Pancreas (tissue), 10 donors: ENCODE data around the gene POLR2C. TPM values are rescaled to one million over a fixed set of nuclear protein-coding genes. Genes with fewer than 3 reads are reported as not detected.

Experiments
- ATAC-seq, 4 donors: fragments of 200-7000 bp; cut with Tn5 transposase; one replicate each; pipeline versions ENCODE4 v1.8.0 to v1.9.1; 2020; ENCODE audit warnings: mild to moderate bottlenecking in 4 of 4, moderate library complexity in 4 of 4
- DNase-seq, 6 donors: peaks; one replicate each; pipeline ENCODE4 v3.0.0-alpha.2; 2020
- FAIRE-seq: peaks from 2 replicates; lab custom pipeline; 2012; peaks lifted over from hg19 to GRCh38; lab: Jason Lieb, UNC
- H3K27ac ChIP-seq, 4 donors: fragments of 200-600 bp; sonication (generic); 1 replicate in 3 of 4; 2 replicates in 1 of 4; pipeline versions ENCODE4 v1.5.0 to v1.8.0; 2020
- H3K27me3 ChIP-seq, 4 donors: fragments of 200-600 bp; one replicate each; pipeline ENCODE4 v1.8.0; 2021
- H3K36me3 ChIP-seq, 3 donors: fragments of 200-600 bp; sonication (generic) in 1 of 3; one replicate each; pipeline versions ENCODE4 v1.5.0 to v1.8.0; 2020 to 2021
- H3K4me1 ChIP-seq, 3 donors: fragments of 200-600 bp; one replicate each; pipeline ENCODE4 v1.8.0; 2021
- H3K4me3 ChIP-seq, 4 donors: fragments of 200-600 bp; sonication (generic) in 2 of 4; one replicate each; pipeline versions ENCODE4 v1.5.0 to v1.8.0; 2020 to 2021
- H3K9me3 ChIP-seq, 4 donors: fragments of 200-600 bp; one replicate each; pipeline ENCODE4 v1.8.0; 2021
- WGBS, 2 donors: extraction: QIAGEN DNeasy Blood & Tissue Kit; methylation state at CpG; one replicate each; pipeline ENCODE4 v1.1.7; 2013; 5-methylcytosine and 5-hydroxymethylcytosine counted together
- intact Hi-C, 3 donors: fragments of 100-400 bp; cut with DNase I; formaldehyde crosslinking; loops; one replicate each; pipeline versions ENCODE4 v1.11.1 to v1.14.2; 2022
- polyA plus RNA-seq, 2 donors: library from polyadenylated mRNA; stranded (reverse); fragments of 200-250 nt; gene quantifications; one replicate each; pipeline ENCODE4 v1.2.3, GENCODE V29; 2013
- total RNA-seq, 6 donors: library from RNA; stranded (reverse); fragmentation: NEBNext Ultra II Directional in 4 of 6; extraction: Animal tissue kit (Norgen Biotek cat#: 25700) in 4 of 6; gene quantifications; one replicate each; pipeline versions ENCODE4 v1.2.1 to v1.2.4, GENCODE V29; 2021 to 2023
- TF ChIP-seq, protein P1 (sequence below), 4 donors: fragments of 200-600 bp; sonication (generic) in 3 of 4; IDR thresholded peaks; one replicate each; pipeline versions ENCODE4 v1.5.0 to v1.8.0; 2021; ENCODE audit warnings: antibody characterized with exemption in 4 of 4
- donor health status: healthy with polysubstance abuse.
- donor health status: DM: no; HTN: no; CAD: no; lungs with moderate emphysema.
- donor health status: DM: no; HTN: no; CAD: no.
- donor health status: control.
- donor health status: control.
- donor health status: Bipolar disorder and iron deficiency.
- donor health status: DM: yes; HTN: yes; CAD: no.
- donor health status: DM: no; HTN: no; CAD: no.
- donor health status: DM: no; HTN: no; CAD: no.
- donor health status: DM: yes; HTN: yes; CAD: no.

The POLR2C gene
- total and polyA plus RNA-seq, 8 donors = 20.4 to 43.9 (median 25.1) TPM

DNA sequence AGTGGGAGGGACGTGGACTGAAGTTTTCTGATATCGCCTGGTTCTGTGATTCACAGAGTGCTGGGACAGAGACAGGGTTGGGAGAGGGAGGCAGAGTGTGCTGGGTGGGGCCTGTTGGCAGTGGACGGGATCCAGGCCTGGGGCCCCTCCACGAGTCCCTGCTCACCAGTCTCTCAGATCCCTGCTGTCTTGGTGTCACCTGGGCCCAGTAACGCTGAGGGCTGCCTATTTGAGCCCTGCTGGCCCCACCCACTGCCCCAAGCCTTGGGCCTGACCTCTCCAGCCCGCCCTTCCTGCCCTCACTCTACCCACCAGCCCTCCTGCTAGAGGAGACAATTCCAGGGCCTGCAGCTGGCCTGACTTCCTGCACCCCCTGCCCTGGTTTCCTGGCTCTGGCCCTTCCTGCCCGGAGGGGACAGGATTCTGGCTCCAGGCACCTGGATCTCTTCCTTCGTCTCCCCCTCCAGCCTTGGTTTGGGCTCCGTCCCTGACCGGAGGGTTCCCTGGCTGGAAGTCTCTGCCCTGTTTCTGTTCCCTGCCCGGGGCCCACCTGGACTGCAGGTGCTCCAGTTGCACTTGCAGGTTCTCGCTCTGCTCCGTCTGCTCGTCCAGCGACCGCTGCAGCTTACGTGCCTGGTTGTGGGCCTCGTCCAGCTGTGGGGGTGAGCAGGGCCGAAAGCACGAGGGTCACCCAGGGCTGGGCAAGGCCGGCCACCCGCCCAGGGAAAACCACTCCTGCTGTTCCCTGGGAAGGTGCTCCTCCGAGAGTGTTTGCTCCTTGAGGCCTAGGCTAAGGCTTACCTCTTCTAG, 52.5 kb downstream of the POLR2C start:
- intact Hi-C loops = loop anchor here in 2 of 3 donors (5.0 to 10.0 kb wide), 3 partner anchors 90 to 213 kb away; no protein-coding TSS in a partner anchor
- TF ChIP-seq, protein P1, sequence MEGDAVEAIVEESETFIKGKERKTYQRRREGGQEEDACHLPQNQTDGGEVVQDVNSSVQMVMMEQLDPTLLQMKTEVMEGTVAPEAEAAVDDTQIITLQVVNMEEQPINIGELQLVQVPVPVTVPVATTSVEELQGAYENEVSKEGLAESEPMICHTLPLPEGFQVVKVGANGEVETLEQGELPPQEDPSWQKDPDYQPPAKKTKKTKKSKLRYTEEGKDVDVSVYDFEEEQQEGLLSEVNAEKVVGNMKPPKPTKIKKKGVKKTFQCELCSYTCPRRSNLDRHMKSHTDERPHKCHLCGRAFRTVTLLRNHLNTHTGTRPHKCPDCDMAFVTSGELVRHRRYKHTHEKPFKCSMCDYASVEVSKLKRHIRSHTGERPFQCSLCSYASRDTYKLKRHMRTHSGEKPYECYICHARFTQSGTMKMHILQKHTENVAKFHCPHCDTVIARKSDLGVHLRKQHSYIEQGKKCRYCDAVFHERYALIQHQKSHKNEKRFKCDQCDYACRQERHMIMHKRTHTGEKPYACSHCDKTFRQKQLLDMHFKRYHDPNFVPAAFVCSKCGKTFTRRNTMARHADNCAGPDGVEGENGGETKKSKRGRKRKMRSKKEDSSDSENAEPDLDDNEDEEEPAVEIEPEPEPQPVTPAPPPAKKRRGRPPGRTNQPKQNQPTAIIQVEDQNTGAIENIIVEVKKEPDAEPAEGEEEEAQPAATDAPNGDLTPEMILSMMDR (IDR thresholded peaks at IDR 0.05) = no peak
- ATAC-seq (no peak), FAIRE-seq (no peak), DNase-seq (peak in 1 of 6 donors; percentile 12)
- Histone ChIP-seq H3K9me3 (no peaks in the 10 kb centered on the region), H3K27me3 (no peaks in the 10 kb centered on the region), H3K4me1 (no peaks in the 10 kb centered on the region), H3K4me3 (no peak overlapping the region), H3K27ac (no peak overlapping the region), H3K36me3 (no peaks in the 10 kb centered on the region)
- 89 to 91% methylated on average over 22 to 23 of the region's 23 CpGs for WGBS, 2 donors

DNA sequence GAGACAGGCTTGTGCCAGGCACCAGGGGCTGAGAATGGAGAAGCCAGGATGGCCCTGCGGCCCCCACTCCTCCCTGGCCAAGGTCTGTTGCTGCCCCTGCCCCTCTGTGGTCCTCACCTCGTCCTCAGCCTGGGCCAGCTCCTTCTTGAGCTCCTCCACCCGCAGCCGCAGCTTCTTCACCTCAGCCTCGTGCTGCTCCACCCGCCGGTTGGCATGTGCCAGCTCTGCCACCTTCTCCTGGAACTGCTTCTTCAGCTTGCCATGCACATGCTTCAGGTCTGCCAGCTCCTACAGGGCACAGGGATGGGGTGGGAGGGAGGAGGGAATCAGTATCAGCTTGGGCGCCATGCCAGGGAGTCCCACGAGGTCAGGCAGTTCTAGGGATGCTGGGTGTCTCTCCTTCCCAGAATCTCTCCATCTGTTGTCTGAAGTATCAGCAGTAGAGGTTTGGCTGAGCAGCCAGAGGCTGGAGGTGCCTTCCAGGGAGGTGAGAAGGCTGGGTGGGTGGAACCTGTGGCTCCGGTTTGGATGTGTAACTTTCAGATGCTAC, 53.8 kb downstream of the POLR2C start:
- TF ChIP-seq, protein P1 (IDR thresholded peaks at IDR 0.05) = no peak
- FAIRE-seq = no peak
- Histone ChIP-seq H3K4me1 (no peaks in the 10 kb centered on the region), H3K27ac (no peak overlapping the region), H3K4me3 (no peak overlapping the region), H3K36me3 (no peaks in the 10 kb centered on the region), H3K27me3 (no peaks in the 10 kb centered on the region), H3K9me3 (no peaks in the 10 kb centered on the region)
- intact Hi-C loops = loop anchor here in 2 of 3 donors (5.0 to 10.0 kb wide), 3 partner anchors 91 to 214 kb away; no protein-coding TSS in a partner anchor
- WGBS, 2 donors = 83 to 87% methylated on average over 10 of the region's 10 CpGs
- peak in 1 of 6 donors; percentile 10 for DNase-seq
- ATAC-seq = no peak

DNA sequence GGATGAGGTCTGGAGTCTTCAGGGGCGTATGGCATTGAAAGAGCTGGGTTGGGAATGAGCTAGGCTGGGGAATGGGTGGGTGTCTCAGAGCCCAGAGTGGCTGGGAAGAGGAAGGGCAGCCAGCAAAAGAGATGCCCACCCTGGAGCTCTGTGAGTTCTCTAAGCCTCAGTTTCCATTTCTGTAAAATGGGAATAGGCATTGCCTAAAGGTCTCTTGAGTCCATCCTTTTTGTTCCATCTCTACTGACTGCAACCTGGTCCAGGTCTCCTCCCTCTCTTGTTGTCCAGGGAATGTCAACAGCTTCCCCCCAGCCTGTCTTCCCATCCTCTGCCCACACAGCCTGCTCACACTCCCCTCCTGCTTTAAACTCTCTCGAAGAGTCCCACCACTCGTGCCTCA, 54.3 kb downstream of the POLR2C start:
- intact Hi-C loops = loop anchor here in 2 of 3 donors (5.0 to 10.0 kb wide), 3 partner anchors 92 to 214 kb away; no protein-coding TSS in a partner anchor
- Histone ChIP-seq H3K27ac (no peak overlapping the region), H3K4me1 (no peaks in the 10 kb centered on the region), H3K4me3 (no peak overlapping the region), H3K27me3 (no peaks in the 10 kb centered on the region), H3K9me3 (no peaks in the 10 kb centered on the region), H3K36me3 (no peaks in the 10 kb centered on the region)
- DNase-seq (peak in 1 of 6 donors; percentile 5), FAIRE-seq (no peak), ATAC-seq (no peak)
- TF ChIP-seq, protein P1 (IDR thresholded peaks at IDR 0.05) = no peak
- WGBS, 2 donors = 88 to 94% methylated on average over 3 of the region's 3 CpGs

DNA sequence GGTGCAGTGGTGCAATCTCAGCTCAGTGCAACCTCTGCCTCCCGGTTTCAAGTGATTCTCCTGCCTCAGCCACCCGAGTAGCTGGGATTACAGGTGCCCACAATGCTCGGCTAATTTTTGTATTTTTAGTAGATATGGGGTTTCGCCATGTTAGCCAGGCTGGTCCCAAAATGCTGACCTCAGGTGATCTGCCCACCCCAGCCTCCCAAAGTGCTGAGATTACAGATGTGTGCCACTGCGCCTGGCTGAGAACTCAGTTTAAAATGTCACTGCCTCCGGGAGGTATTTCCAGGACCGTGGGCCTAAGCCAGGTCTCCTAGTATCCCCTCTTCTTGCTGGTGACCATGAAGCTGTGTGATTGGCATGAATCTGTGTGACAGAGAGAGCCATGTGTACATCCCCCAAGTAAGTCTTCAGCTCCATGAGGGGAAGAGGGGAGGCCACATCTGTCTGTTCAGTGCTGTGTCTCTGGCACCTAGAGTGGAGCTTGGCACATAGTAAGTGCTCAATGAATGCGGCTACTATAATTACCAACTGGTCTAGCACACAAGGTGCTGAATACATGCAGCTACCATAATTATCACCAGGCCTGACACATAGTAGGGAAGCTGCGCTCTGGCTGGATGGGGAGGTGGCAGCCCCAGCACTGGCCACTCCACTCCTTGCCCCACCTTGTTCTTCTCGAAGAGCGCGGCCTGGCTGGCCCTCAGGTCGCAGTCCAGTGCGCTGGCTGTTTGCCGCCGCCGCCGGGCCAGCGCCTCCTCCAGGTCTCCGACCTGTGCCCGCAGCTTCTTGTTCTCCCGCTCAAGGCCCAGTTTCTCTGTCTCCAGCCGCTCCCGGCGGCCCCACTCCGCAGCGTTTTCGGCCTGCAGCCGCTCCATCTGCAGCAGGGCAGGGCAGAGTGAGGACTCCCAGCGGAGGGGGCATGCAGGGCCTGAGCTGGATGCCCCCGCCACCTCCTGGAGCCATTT, 55.2 kb downstream of the POLR2C start:
- Histone ChIP-seq H3K27me3 (no peaks in the 10 kb centered on the region), H3K4me1 (no peaks in the 10 kb centered on the region), H3K36me3 (no peaks in the 10 kb centered on the region), H3K4me3 (no peak overlapping the region), H3K27ac (no peak overlapping the region), H3K9me3 (no peaks in the 10 kb centered on the region)
- FAIRE-seq (no peak), DNase-seq (peak in 1 of 6 donors; percentile 48), ATAC-seq (no peak)
- 91 to 93% methylated on average over 31 of the region's 31 CpGs for WGBS, 2 donors
- TF ChIP-seq, protein P1 (IDR thresholded peaks at IDR 0.05) = no peak
- intact Hi-C loops = loop anchor here in 2 of 3 donors (2.0 to 10.0 kb wide), 4 partner anchors 93 to 215 kb away; no protein-coding TSS in a partner anchor
